Measurements from ENCODE around the gene CAVIN4.
A peak's percentile ranks its signal among the peaks of the same experiment; 100 is the strongest.

DNA sequence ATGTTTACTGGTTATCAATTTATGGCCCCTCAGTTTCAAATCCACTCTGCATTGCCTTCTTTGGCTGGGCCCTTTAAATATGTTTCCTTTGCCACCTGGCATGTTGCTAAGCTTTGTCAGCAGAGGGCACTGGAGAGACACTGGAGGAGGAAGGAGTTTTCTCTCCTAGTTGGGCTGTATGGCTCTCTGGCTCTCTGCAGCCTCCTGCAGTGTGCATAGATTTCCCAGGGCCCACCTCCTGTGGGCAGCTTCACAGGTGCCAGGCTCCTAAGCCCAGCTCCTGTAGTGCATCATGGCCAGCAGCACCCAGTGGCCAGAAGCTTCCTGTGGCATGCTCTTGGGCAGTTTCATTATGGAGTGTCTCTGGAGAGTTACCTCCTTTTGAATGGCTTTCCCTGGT, 23.3 kb downstream of the CAVIN4 start:
- TF ChIP-seq, protein P1, sequence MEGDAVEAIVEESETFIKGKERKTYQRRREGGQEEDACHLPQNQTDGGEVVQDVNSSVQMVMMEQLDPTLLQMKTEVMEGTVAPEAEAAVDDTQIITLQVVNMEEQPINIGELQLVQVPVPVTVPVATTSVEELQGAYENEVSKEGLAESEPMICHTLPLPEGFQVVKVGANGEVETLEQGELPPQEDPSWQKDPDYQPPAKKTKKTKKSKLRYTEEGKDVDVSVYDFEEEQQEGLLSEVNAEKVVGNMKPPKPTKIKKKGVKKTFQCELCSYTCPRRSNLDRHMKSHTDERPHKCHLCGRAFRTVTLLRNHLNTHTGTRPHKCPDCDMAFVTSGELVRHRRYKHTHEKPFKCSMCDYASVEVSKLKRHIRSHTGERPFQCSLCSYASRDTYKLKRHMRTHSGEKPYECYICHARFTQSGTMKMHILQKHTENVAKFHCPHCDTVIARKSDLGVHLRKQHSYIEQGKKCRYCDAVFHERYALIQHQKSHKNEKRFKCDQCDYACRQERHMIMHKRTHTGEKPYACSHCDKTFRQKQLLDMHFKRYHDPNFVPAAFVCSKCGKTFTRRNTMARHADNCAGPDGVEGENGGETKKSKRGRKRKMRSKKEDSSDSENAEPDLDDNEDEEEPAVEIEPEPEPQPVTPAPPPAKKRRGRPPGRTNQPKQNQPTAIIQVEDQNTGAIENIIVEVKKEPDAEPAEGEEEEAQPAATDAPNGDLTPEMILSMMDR (conservative IDR thresholded peaks at IDR 0.05 in 1 of 2, IDR thresholded peaks at IDR 0.05 in 1 of 2; ENCODE audit: low read depth in 1 of 2, low read length in 2 of 2) = peak; percentile 64 to 83
- no peak for TF ChIP-seq EZH2 (IDR thresholded peaks at IDR 0.05; ENCODE audit: low read length, missing control alignments)

Measured in fibroblast of lung (primary cell).